ENCODE measurements around the gene ST6GAL1. TPM values are rescaled to one million over a fixed set of nuclear protein-coding genes. Genes with fewer than 3 reads are reported as not detected.

Gene ST6GAL1
- total RNA-seq, 1 experiment from 2014 or later, result 15.6 TPM

GRCh38 chr3:186964071-186964470 lies 33.7 kb downstream of the ST6GAL1 start:
- Histone ChIP-seq H3K4me2 (ENCODE audit: low read length) (no peak overlapping the region), H3K4me3 (replicated peaks in 1 of 2; ENCODE audit: low read depth in 1 of 2, low read length in 2 of 2) (no peak overlapping the region), H3K79me2 (ENCODE audit: insufficient read depth, low read length) (no peaks in the 10 kb centered on the region), H3K9ac (ENCODE audit: low read length) (no peak overlapping the region), H3K9me3 (ENCODE audit: control insufficient read depth in 1 of 2, insufficient read depth in 1 of 2, low read depth in 1 of 2, low read length in 2 of 2) (no peaks in the 10 kb centered on the region), H3K27ac (ENCODE audit: low read depth, low read length) (no peak overlapping the region), H3K4me1 (ENCODE audit: control insufficient read depth in 1 of 2, insufficient read depth in 2 of 2, low read length in 2 of 2) (no peaks in the 10 kb centered on the region), H4K20me1 (ENCODE audit: insufficient read depth) (no peaks in the 10 kb centered on the region), H3K36me3 (ENCODE audit: control insufficient read depth in 1 of 2, insufficient read depth in 2 of 2, low read length in 2 of 2) (no peaks in the 10 kb centered on the region), H3K9me2 (ENCODE audit: insufficient read depth) (no peaks in the 10 kb centered on the region), H2AFZ (ENCODE audit: low read depth, low read length, poor library complexity, severe bottlenecking) (no peak overlapping the region), H3K27me3 (ENCODE audit: insufficient read depth, low read length) (no peaks in the 10 kb centered on the region)
- BruUV-seq (replicated peaks), result no TSS peak
- DNase-seq (ENCODE audit: low read depth, low spot score), result no peak
- no peak for ATAC-seq
- TF ChIP-seq ELF1 (IDR thresholded peaks at IDR 0.05; ENCODE audit: borderline replicate concordance, low read depth) (no peak), SP1 (IDR thresholded peaks at IDR 0.05; ENCODE audit: low read depth) (no peak), POLR2A (IDR thresholded peaks at IDR 0.05; ENCODE audit: borderline replicate concordance, extremely low read depth, insufficient read depth, insufficient read length) (no peak), CTCF (IDR thresholded peaks at IDR 0.05 in 2 of 3, conservative IDR thresholded peaks at IDR 0.05 in 1 of 3; ENCODE audit: borderline replicate concordance in 1 of 3, insufficient read depth in 1 of 3, low read depth in 2 of 3, low read length in 2 of 3) (no peak)
- intact Hi-C loops (cut with micrococcal nuclease), result no loop called here
- POLR2A ChIA-PET, result no interaction called here
- RAD21 ChIA-PET (ENCODE audit: low non-redundant PET in 1 of 2, low total read pairs in 2 of 2, uncharacterized antibody in 2 of 2, unreplicated experiment in 2 of 2), result no interaction called here
- CTCF ChIA-PET, result no interaction called here

GRCh38 chr3:186964616-186965015 lies 34.3 kb downstream of the ST6GAL1 start:
- no peak for ATAC-seq
- TF ChIP-seq RAD21 (IDR thresholded peaks at IDR 0.05; ENCODE audit: low read depth), result no peak
- no peak for TF ChIP-seq ATF3 (IDR thresholded peaks at IDR 0.05)
- TF ChIP-seq ZFX (IDR thresholded peaks at IDR 0.05), result no peak
- TF ChIP-seq ZNF274 (IDR thresholded peaks at IDR 0.05; ENCODE audit: low read depth, low read length), result no peak
- no peak for TF ChIP-seq REST (IDR thresholded peaks at IDR 0.05; ENCODE audit: low read depth)
- TF ChIP-seq EGR1 (IDR thresholded peaks at IDR 0.05; ENCODE audit: low read depth), result no peak
- TF ChIP-seq ZBTB33 (IDR thresholded peaks at IDR 0.05; ENCODE audit: extremely low read depth, insufficient replicate concordance, low read length), result no peak
- no peak for TF ChIP-seq SRF (IDR thresholded peaks at IDR 0.05; ENCODE audit: low read depth)
- TF ChIP-seq SIN3A (IDR thresholded peaks at IDR 0.05; ENCODE audit: low read depth), result no peak
- TF ChIP-seq CEBPB (IDR thresholded peaks at IDR 0.05; ENCODE audit: low read depth), result no peak
- no peak for TF ChIP-seq FOSL1 (IDR thresholded peaks at IDR 0.05; ENCODE audit: low read depth)

More at GRCh38 chr3:186964616-186965015, 34.3 kb downstream of the ST6GAL1 start:
- RAD21 ChIA-PET (ENCODE audit: low non-redundant PET in 1 of 2, low total read pairs in 2 of 2, uncharacterized antibody in 2 of 2, unreplicated experiment in 2 of 2), result no interaction called here
- BruUV-seq (replicated peaks), result no TSS peak
- Histone ChIP-seq H3K9ac (ENCODE audit: low read length) (no peak overlapping the region), H3K79me2 (ENCODE audit: insufficient read depth, low read length) (no peaks in the 10 kb centered on the region), H3K4me3 (replicated peaks in 1 of 2; ENCODE audit: low read depth in 1 of 2, low read length in 2 of 2) (no peak overlapping the region), H3K27me3 (ENCODE audit: insufficient read depth, low read length) (no peaks in the 10 kb centered on the region), H3K9me3 (ENCODE audit: control insufficient read depth in 1 of 2, insufficient read depth in 1 of 2, low read depth in 1 of 2, low read length in 2 of 2) (no peaks in the 10 kb centered on the region), H3K4me1 (ENCODE audit: control insufficient read depth in 1 of 2, insufficient read depth in 2 of 2, low read length in 2 of 2) (no peaks in the 10 kb centered on the region), H3K27ac (ENCODE audit: low read depth, low read length) (no peak overlapping the region), H3K4me2 (ENCODE audit: low read length) (no peak overlapping the region), H3K9me2 (ENCODE audit: insufficient read depth) (no peaks in the 10 kb centered on the region), H2AFZ (ENCODE audit: low read depth, low read length, poor library complexity, severe bottlenecking) (no peak overlapping the region), H4K20me1 (ENCODE audit: insufficient read depth) (no peaks in the 10 kb centered on the region), H3K36me3 (ENCODE audit: control insufficient read depth in 1 of 2, insufficient read depth in 2 of 2, low read length in 2 of 2) (no peaks in the 10 kb centered on the region)
- intact Hi-C loops (cut with micrococcal nuclease), result no loop called here
- CTCF ChIA-PET, result no interaction called here
- DNase-seq (ENCODE audit: low read depth, low spot score), result no peak
- POLR2A ChIA-PET, result no interaction called here

All from HCT116 (cell line).